H9 (cell line): ENCODE data around the gene NPIPA3. TPM values are rescaled to one million over a fixed set of nuclear protein-coding genes. Genes with fewer than 3 reads are reported as not detected.

Experiments used
- DNase-seq: peaks from one replicate; pipeline ENCODE4 v3.0.0-alpha.2; 2017
- H2AFZ ChIP-seq: one replicate; pipeline ENCODE4 v1.6.1; 2013; ENCODE audit warnings: mild to moderate bottlenecking, low read length, control low read depth, moderate library complexity
- H2AK5ac ChIP-seq: 2 replicates; pipeline ENCODE4 v1.6.1; 2013; ENCODE audit warnings: low read length, control low read depth, mixed read lengths; ENCODE audit not compliant: insufficient read length
- H2BK120ac ChIP-seq: one replicate; pipeline ENCODE4 v1.6.1; 2013; ENCODE audit warnings: low read depth, mild to moderate bottlenecking, low read length, control low read depth, inconsistent platforms; ENCODE audit not compliant: poor library complexity, severe bottlenecking
- H2BK12ac ChIP-seq: 2 replicates; pipeline ENCODE4 v1.6.1; 2013; ENCODE audit warnings: low read length, control low read depth, mixed read lengths, low read depth; ENCODE audit not compliant: insufficient read length
- H2BK15ac ChIP-seq: 2 replicates; pipeline ENCODE4 v1.6.1; 2013; ENCODE audit warnings: low read depth, low read length, control low read depth
- H2BK20ac ChIP-seq: one replicate; pipeline ENCODE4 v1.6.1; 2013; ENCODE audit warnings: low read depth, mild to moderate bottlenecking, low read length, control low read depth, inconsistent platforms; ENCODE audit not compliant: poor library complexity, severe bottlenecking
- H2BK5ac ChIP-seq: 2 replicates; pipeline ENCODE4 v1.6.1; 2013; ENCODE audit warnings: low read length, control low read depth, mixed read lengths; ENCODE audit not compliant: insufficient read length
- H3K14ac ChIP-seq: 2 replicates; pipeline ENCODE4 v1.6.1; 2013; ENCODE audit warnings: low read length, control low read depth; ENCODE audit not compliant: insufficient read depth
- H3K18ac ChIP-seq: 2 replicates; pipeline ENCODE4 v1.6.1; 2013; ENCODE audit warnings: low read depth, mild to moderate bottlenecking, mixed read lengths, low read length, control low read depth; ENCODE audit not compliant: insufficient read length
- H3K23ac ChIP-seq: 2 replicates; pipeline ENCODE4 v1.6.1; 2013; ENCODE audit warnings: low read length, control low read depth, mixed read lengths, low read depth; ENCODE audit not compliant: insufficient read length
- H3K23me2 ChIP-seq: 2 replicates; pipeline ENCODE4 v1.6.1; 2013; ENCODE audit warnings: low read depth, mild to moderate bottlenecking, mixed read lengths, low read length, control low read depth; ENCODE audit not compliant: insufficient read length, poor library complexity, severe bottlenecking
- H3K27ac ChIP-seq: 2 replicates; pipeline ENCODE4 v1.5.1; 2013; ENCODE audit warnings: low read length, control low read depth, mixed read lengths, low read depth; ENCODE audit not compliant: insufficient read length
- H3K27me3 ChIP-seq: 2 replicates; pipeline ENCODE4 v1.6.1; 2013; ENCODE audit warnings: low read length, control low read depth, inconsistent platforms; ENCODE audit not compliant: insufficient read depth
- H3K4ac ChIP-seq: 2 replicates; pipeline ENCODE4 v1.6.1; 2013; ENCODE audit warnings: low read depth, mild to moderate bottlenecking, control low read depth, inconsistent platforms, low read length, moderate library complexity
- H3K4me1 ChIP-seq: 2 replicates; pipeline ENCODE4 v1.6.1; 2013; ENCODE audit warnings: low read length, control low read depth, inconsistent platforms; ENCODE audit not compliant: insufficient read depth
- H3K4me2 ChIP-seq: 2 replicates; pipeline ENCODE4 v1.6.1; 2013; ENCODE audit warnings: low read length, control low read depth, mixed read lengths; ENCODE audit not compliant: insufficient read length, insufficient read depth
- H3K56ac ChIP-seq: 2 replicates; pipeline ENCODE4 v1.6.1; 2013; ENCODE audit warnings: low read depth, mild to moderate bottlenecking, mixed read lengths, low read length, control low read depth; ENCODE audit not compliant: insufficient read length
- H3K79me1 ChIP-seq: 2 replicates; pipeline ENCODE4 v1.6.1; 2013; ENCODE audit warnings: low read depth, mild to moderate bottlenecking, moderate library complexity, low read length, control low read depth, inconsistent platforms; ENCODE audit not compliant: insufficient read depth, poor library complexity, severe bottlenecking
- H3K79me2 ChIP-seq: 2 replicates; pipeline ENCODE4 v1.6.1; 2013; ENCODE audit warnings: low read length, control low read depth, inconsistent platforms; ENCODE audit not compliant: insufficient read depth
- H3K9ac ChIP-seq: 2 replicates; pipeline ENCODE4 v1.6.1; 2013; ENCODE audit warnings: low read length, control low read depth, mixed read lengths; ENCODE audit not compliant: insufficient read length; ENCODE audit errors: extremely low read depth
- H3K9me3 ChIP-seq: one replicate; pipeline ENCODE4 v1.6.1; 2013; ENCODE audit warnings: low read depth, low read length, inconsistent platforms; ENCODE audit not compliant: control insufficient read depth
- H3T11ph ChIP-seq: one replicate; pipeline ENCODE4 v1.6.1; 2013; ENCODE audit warnings: mild to moderate bottlenecking, low read length, control low read depth, inconsistent platforms
- H4K20me1 ChIP-seq: one replicate; pipeline ENCODE4 v1.6.1; 2013; ENCODE audit not compliant: control insufficient read depth, insufficient read length, insufficient read depth
- H4K5ac ChIP-seq: 2 replicates; pipeline ENCODE4 v1.6.1; 2013; ENCODE audit warnings: low read depth, mild to moderate bottlenecking, mixed read lengths, low read length, control low read depth; ENCODE audit not compliant: insufficient read length
- H4K8ac ChIP-seq: replicated peaks from 2 replicates; pipeline ENCODE4 v1.6.1; 2013; ENCODE audit warnings: low read length, control low read depth, mixed read lengths, low read depth; ENCODE audit not compliant: insufficient read length
- H4K91ac ChIP-seq: 2 replicates; pipeline ENCODE4 v1.6.1; 2013; ENCODE audit warnings: low read depth, mild to moderate bottlenecking, moderate library complexity, mixed read lengths, low read length, control low read depth; ENCODE audit not compliant: insufficient read length
- H3K27ac Mint-ChIP-seq, 3 experiments: 2 replicates in 2 of 3; 3 replicates in 1 of 3; pipeline ENCODE4 v1.8.0; 2020 to 2021; ENCODE audit warnings: mixed read lengths in 3 of 3, mild to moderate bottlenecking in 1 of 3, moderate library complexity in 1 of 3
- H3K27me3 Mint-ChIP-seq: 2 replicates; pipeline ENCODE4 v1.8.0; 2021; ENCODE audit warnings: low read depth, mild to moderate bottlenecking, moderate library complexity, mixed read lengths
- H3K36me3 Mint-ChIP-seq, 3 experiments: 2 replicates in 2 of 3; 3 replicates in 1 of 3; pipeline ENCODE4 v1.8.0; 2020 to 2021; ENCODE audit warnings: low read depth in 3 of 3, mixed read lengths in 3 of 3; ENCODE audit not compliant: insufficient read depth in 1 of 3
- H3K4me1 Mint-ChIP-seq, 2 experiments: 2 replicates each; pipeline ENCODE4 v1.8.0; 2020; ENCODE audit warnings: mixed read lengths in 2 of 2
- H3K4me3 Mint-ChIP-seq, 2 experiments: 2 replicates in 1 of 2; 3 replicates in 1 of 2; pipeline ENCODE4 v1.8.0; 2020 to 2021; ENCODE audit warnings: mild to moderate bottlenecking in 2 of 2, mixed read lengths in 2 of 2, moderate library complexity in 1 of 2
- H3K9me3 Mint-ChIP-seq, 2 experiments: 2 replicates in 1 of 2; 3 replicates in 1 of 2; pipeline ENCODE4 v1.8.0; 2020; ENCODE audit warnings: mild to moderate bottlenecking in 2 of 2, mixed read lengths in 2 of 2, moderate library complexity in 1 of 2
- WGBS: extraction: QIAGEN DNeasy Blood & Tissue Kit; methylation state at CpG from one replicate; pipeline ENCODE4 v1.1.7; 2013; ENCODE audit warnings: missing lambda C conversion rate, low lambda C conversion rate, mixed read lengths; ENCODE audit not compliant: insufficient read length; ENCODE audit errors: extremely low coverage; 5-methylcytosine and 5-hydroxymethylcytosine counted together
- total RNA-seq: library from RNA; stranded (reverse); gene quantifications from 2 replicates; pipeline ENCODE4 v1.2.1, GENCODE V29; 2021
- TF ChIP-seq, protein P1 (sequence below): fragments of 200-600 bp; sonication (generic); conservative IDR thresholded peaks from 3 replicates; pipeline ENCODE4 v1.8.0; 2021; ENCODE audit warnings: antibody characterized with exemption, mild to moderate bottlenecking

The NPIPA3 gene
- total RNA-seq, 1 experiment from 2014 or later = 1.3 TPM

DNA sequence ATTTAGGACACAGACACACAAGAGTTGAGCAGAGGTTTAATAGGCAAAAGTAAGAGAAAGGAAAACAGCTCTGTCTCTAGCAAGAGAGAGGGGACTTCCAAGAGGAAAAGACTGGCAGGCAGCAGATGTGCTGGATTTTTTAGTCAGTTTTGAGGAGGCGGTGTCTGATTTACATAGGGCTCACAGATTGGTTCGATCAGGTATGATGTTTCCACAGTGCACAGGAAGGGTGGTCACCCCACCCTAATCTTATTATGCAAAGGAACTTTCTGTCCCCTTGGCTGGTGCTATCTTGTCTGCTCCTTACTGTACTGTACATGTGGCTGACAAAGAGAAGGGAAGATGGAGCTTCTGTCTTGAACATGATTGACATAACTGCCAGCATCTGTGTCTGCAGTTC lies 45.1 kb upstream of the NPIPA3 start:
- H2BK120ac ChIP-seq = no peak overlapping the region
- H4K8ac ChIP-seq = no peak overlapping the region
- no peaks in the 10 kb centered on the region for H3K9me3 Mint-ChIP-seq
- no peaks in the 10 kb centered on the region for H3K27me3 ChIP-seq
- H2BK5ac ChIP-seq = no peak overlapping the region
- no peak overlapping the region for H4K5ac ChIP-seq
- no peak overlapping the region for H3K56ac ChIP-seq
- H3K27ac Mint-ChIP-seq = peak overlapping the region in 2 of 3 experiments; percentile 26 to 65; a peak in 3 of 7 replicates
- no peaks in the 10 kb centered on the region for H3K79me1 ChIP-seq
- WGBS = no CpG with 5 or more reads among the region's 2 CpGs
- no peaks in the 10 kb centered on the region for H3K4me1 ChIP-seq
- TF ChIP-seq, protein P1, sequence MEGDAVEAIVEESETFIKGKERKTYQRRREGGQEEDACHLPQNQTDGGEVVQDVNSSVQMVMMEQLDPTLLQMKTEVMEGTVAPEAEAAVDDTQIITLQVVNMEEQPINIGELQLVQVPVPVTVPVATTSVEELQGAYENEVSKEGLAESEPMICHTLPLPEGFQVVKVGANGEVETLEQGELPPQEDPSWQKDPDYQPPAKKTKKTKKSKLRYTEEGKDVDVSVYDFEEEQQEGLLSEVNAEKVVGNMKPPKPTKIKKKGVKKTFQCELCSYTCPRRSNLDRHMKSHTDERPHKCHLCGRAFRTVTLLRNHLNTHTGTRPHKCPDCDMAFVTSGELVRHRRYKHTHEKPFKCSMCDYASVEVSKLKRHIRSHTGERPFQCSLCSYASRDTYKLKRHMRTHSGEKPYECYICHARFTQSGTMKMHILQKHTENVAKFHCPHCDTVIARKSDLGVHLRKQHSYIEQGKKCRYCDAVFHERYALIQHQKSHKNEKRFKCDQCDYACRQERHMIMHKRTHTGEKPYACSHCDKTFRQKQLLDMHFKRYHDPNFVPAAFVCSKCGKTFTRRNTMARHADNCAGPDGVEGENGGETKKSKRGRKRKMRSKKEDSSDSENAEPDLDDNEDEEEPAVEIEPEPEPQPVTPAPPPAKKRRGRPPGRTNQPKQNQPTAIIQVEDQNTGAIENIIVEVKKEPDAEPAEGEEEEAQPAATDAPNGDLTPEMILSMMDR = no peak
- H3K4me1 Mint-ChIP-seq = no peaks in the 10 kb centered on the region
- no peak overlapping the region for H3K27ac ChIP-seq
- no peak overlapping the region for H3K4me3 Mint-ChIP-seq
- no peaks in the 10 kb centered on the region for H3K79me2 ChIP-seq
- H3K27me3 Mint-ChIP-seq = no peaks in the 10 kb centered on the region
- H2AK5ac ChIP-seq = no peak overlapping the region
- H4K20me1 ChIP-seq = no peaks in the 10 kb centered on the region
- H4K91ac ChIP-seq = no peak overlapping the region
- H3K9me3 ChIP-seq = no peaks in the 10 kb centered on the region
- H3K36me3 Mint-ChIP-seq = peaks cover 38 to 71% (median 63%) of the 10 kb centered on the region in 3 experiments; a peak in 6 of 7 replicates
- no peak overlapping the region for H3K14ac ChIP-seq
- H2BK12ac ChIP-seq = no peak overlapping the region
- H3T11ph ChIP-seq = no peak overlapping the region
- H3K9ac ChIP-seq = no peak overlapping the region
- H2AFZ ChIP-seq = no peak overlapping the region
- DNase-seq = no peak
- no peak overlapping the region for H2BK20ac ChIP-seq
- no peak overlapping the region for H3K4ac ChIP-seq
- H3K18ac ChIP-seq = no peak overlapping the region
- H3K4me2 ChIP-seq = no peak overlapping the region
- H3K23ac ChIP-seq = no peak overlapping the region
- H2BK15ac ChIP-seq = no peak overlapping the region
- H3K23me2 ChIP-seq = no peaks in the 10 kb centered on the region
